ENCODE data around the gene SEH1L.
"Not testable (repeated sequence)": the region's sequence is repeated elsewhere in the genome, so short reads cannot be mapped to it uniquely, and the experiment has no call there.

Gene SEH1L

GRCh38 chr18:12996661-12997292 lies 49.0 kb downstream of the SEH1L start:
- no peak for DNase-seq

DNA sequence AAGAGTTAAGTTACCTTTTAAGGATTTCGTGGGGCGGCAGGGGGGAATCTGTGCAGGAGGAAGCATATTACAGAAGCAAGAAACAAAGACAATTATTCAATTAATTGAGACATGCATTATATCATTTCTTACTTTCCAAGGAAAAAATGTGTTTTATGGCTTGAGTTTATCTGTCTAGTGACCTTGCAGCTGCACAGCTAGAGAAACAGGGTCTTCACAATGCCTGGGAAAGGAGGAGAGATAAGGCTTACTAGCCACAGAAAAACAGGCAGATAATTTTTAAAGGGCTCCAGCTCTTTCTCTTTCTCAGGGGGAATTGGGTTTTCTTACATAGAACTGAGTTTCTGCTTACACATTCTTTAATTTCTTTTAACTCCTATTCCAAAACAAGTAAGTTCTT lies 49.5 kb downstream of the SEH1L start:
- DNase-seq, result not testable (repeated sequence)

DNA sequence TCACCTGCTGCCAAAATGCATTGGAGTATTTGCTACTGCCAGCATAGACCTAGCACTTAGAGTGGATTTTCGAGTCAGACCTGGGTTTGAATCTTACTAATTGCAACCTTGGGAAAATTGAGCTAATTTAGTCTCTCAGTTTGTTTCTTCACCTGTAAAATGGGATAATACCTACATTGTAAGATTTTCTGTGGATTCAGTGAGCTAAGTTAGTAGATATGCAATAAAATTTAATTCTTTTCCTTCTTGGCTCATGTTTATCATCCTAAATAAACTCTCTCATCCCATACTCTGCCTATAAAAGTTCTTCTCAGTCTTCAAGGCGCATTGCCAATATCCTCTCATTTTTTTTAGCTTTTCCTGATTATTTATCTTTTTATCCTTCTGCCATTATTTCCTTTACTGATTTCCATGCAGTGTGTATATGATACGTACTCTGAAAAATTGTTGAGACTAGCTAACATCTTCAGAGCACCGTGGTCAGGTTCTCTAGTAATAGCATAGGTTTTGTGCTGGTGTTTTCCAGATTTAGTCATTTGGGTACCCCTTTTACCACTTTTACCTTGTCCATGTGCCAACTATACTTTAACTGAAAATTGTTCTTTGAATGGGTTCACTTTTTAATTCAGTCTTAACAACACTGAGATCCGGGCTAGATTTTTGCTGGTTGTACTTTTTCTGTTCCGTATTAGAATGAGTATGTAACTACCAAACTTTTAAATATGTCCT lies 50.7 kb downstream of the SEH1L start:
- no peak for DNase-seq

DNA sequence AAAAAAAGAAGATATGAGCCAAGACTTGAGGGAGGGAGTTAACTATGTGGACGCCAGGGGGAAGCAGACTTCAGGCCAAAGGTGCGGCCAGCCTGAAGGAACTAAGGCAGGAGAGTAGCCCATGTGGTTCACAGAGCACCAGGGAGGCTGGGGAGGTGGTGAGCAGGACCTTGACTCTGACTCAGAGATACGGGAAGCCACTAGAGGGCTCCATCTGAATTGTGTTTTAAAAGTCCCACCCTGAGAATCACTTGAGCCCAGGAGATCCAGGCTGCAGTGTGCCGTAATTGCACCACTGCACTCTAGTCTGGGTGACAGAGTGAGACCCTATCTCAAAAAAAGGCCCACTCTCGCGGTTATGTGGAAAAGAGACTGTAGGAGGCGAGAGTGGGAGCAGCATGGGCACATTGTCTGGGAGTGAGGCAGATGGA lies 55.7 kb downstream of the SEH1L start:
- peak; percentile 15 for DNase-seq

- no peak for DNase-seq
Observed at GRCh38 chr18:13004396-13004795, 56.6 kb downstream of the SEH1L start.

DNA sequence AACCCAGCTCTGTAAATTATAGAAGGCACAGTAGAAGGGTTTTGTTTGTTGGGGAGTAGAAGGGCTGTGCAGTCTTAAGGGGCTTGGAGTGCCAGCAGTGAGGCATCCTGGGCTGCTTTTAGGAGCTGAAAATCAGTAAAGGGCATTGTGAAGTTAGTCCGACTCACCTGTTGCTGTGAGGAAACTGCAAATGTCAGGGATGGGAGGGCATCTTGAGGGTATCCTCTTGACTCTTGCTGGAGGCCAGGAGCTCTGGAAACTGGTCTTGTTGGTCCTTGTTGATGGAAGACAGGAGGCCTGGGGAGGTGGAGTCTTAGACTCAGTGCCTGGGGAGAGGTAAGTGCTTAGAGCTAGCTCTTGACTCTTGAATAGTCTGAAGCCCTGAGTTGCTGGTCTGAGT lies 57.5 kb downstream of the SEH1L start:
- no peak for DNase-seq

GRCh38 chr18:13006531-13007247 lies 58.9 kb downstream of the SEH1L start:
- no peak for DNase-seq

- no peak for DNase-seq
Observed at GRCh38 chr18:13007248-13007560, 59.4 kb downstream of the SEH1L start.

- DNase-seq, result no peak
Observed at GRCh38 chr18:13011719-13012118, 63.9 kb downstream of the SEH1L start.

DNA sequence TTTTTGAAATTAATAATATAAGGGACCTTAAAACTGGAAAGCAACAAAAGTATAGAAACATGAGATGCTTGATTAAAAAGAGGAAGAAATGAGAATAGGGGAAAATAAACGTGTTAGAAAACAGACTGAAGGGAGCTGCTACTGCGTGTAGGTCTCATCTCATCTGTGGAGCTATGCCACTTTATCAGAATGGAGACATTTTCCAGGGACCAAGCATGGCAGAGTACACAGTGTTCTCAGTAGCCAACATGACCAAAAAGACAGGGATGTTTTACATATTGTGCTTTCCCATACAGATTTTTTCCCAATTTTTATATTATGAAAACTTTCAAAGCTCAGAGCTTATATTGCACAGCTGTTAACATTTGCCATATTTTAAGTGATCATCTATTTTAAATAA lies 66.4 kb downstream of the SEH1L start:
- DNase-seq, result no peak

GRCh38 chr18:13014818-13015217 lies 67.0 kb downstream of the SEH1L start:
- DNase-seq, result no peak

- DNase-seq, result no peak
Observed at GRCh38 chr18:13017247-13017875, 69.5 kb downstream of the SEH1L start.

- DNase-seq, result no peak
Observed at GRCh38 chr18:13018374-13018773, 70.6 kb downstream of the SEH1L start.

- no peak for DNase-seq
Observed at GRCh38 chr18:13019301-13019700, 71.5 kb downstream of the SEH1L start.

GRCh38 chr18:13022644-13023043 lies 74.8 kb downstream of the SEH1L start:
- no peak for DNase-seq

GRCh38 chr18:13025233-13025632 lies 77.4 kb downstream of the SEH1L start:
- no peak for DNase-seq

- DNase-seq, result no peak
Observed at GRCh38 chr18:13026583-13027270, 78.9 kb downstream of the SEH1L start.

- no peak for DNase-seq
Observed at GRCh38 chr18:13028869-13029268, 81.1 kb downstream of the SEH1L start.

- DNase-seq, result no peak
Observed at GRCh38 chr18:13032173-13032572, 84.4 kb downstream of the SEH1L start.

DNA sequence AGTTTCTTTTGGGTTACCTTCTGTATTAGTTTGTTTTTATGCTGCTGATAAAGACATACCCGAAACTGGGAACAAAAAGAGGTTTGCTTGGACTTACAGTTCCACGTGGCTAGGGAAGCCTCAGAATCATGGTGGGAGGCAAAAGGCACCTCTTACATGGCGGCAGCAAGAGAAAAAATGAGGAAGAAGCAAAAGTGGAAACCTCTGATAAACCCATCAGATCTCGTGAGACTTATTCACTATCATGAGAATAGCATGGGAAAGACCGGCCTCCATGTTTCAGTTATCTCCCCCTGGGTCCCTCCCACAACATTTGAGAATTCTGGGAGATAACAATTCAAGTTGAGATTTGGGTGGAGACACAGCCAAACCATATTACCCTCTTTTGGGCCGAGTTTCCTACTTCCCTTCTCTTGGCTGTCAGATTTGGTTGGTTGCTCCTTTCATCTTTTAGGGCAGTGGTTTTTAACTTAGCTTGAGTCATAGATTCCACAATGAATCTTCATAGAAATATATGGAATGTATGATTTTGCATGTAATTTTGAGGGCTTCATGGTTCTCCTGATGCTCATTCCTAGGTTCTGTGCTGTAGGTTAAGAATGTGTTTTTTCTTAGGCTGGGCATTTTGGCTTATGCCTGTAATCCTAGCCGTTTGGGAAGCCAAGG lies 87.6 kb downstream of the SEH1L start:
- no peak for DNase-seq

DNA sequence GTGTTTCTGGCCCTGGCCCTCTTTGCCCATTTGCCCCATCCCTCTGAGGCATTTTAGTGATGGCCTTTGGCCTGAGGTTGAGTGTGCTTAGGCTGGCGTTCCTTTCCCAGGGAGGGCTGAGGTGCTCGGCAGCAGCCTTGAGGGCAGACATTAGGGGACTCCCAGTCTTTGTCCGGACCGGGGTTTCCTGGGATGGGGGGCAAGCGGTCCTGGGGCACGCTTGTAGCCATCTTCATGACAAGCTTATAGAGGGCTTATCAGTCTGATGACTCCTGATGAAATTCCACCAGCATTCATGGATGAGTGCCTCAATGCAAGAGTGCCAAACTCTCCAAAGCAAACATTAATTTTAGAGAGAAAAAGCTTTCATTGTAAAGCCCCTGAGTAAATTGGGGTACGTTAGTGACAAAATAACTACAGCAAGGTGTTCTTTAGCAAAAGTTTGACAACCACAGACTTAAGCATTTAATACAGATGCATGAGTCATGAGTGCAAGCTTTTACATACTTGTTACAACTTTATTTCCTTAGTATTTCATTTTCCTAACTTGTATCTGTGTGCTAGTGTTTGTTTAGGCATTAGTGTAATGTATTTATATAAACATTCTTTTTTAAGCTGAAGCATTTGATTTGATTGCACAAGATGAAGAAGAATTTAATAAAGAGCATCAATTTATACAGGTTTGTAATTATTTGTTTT lies 89.0 kb downstream of the SEH1L start:
- no peak for DNase-seq

Data from NCI-H1694 (cell line).